K562 (cell line): ENCODE measurements around the gene KSR2. TPM values are rescaled to one million over a fixed set of nuclear protein-coding genes. Genes with fewer than 3 reads are reported as not detected.

Experiments
- ATAC-seq: fragments of 200-7000 bp; cut with Tn5 transposase; 3 replicates; pipeline ENCODE4 v1.9.1; 2020; ENCODE audit warnings: moderate library complexity
- BruUV-seq: library from RNA; stranded (reverse); fragments of 400-500 nt; replicated peaks from 2 replicates; lab custom pipeline; 2021; lab: Mats Ljungman, UMichigan
- CTCF ChIA-PET: fragments of 300-600 bp; formaldehyde crosslinking; extraction: SDS; loops from one replicate; lab custom pipeline; 2021; ENCODE audit warnings: low intra/inter-chr PET ratio; lab: Yijun Ruan, JAX
- POLR2A ChIA-PET: fragments of 300-600, 350-650 bp; sonication (Branson Sonifier 250); formaldehyde crosslinking; extraction: SDS; loops from one replicate; lab custom pipeline; 2021; ENCODE audit warnings: antibody characterized with exemption, inconsistent platforms; lab: Yijun Ruan, JAX
- DNase-seq, 4 experiments: peaks; one replicate each; pipeline versions ENCODE4 v3.0.0 to v3.0.0-alpha.2; 2011 to 2018; ENCODE audit warnings: low spot score in 3 of 4, mixed read lengths in 3 of 4; ENCODE audit errors: extremely low read depth in 1 of 4
- FAIRE-seq: peaks from 2 replicates; lab custom pipeline; 2011; peaks lifted over from hg19 to GRCh38; lab: Jason Lieb, UNC
- H2AFZ ChIP-seq: 2 replicates; pipeline ENCODE4 v1.6.0; 2011; ENCODE audit warnings: low read depth, low read length, control low read depth, inconsistent platforms
- H3K27ac ChIP-seq: fragments of 200-600 bp; 3 replicates; pipeline ENCODE4 v1.8.0; 2011; ENCODE audit warnings: low read depth, mild to moderate bottlenecking, control low read depth, inconsistent platforms, low read length, moderate library complexity, mixed read lengths; ENCODE audit errors: extremely low read depth
- H3K27me3 ChIP-seq, 2 experiments: fragments of 300-600 bp in 1 of 2; 2 replicates in 1 of 2; 3 replicates in 1 of 2; pipeline versions ENCODE4 v1.6.0 to v1.8.0; 2011; ENCODE audit warnings: inconsistent platforms in 2 of 2, low read length in 2 of 2, mild to moderate bottlenecking in 1 of 2, mixed read lengths in 1 of 2, moderate library complexity in 1 of 2; ENCODE audit not compliant: control insufficient read depth in 2 of 2, insufficient read depth in 2 of 2
- H3K36me3 ChIP-seq: fragments of 300-600 bp; 3 replicates; pipeline ENCODE4 v1.8.0; 2011; ENCODE audit warnings: mild to moderate bottlenecking, low read length, inconsistent platforms; ENCODE audit not compliant: control insufficient read depth, insufficient read depth
- H3K4me1 ChIP-seq, 2 experiments: fragments of 200-600 bp in 1 of 2; replicated peaks in 1 of 2; 2 replicates in 1 of 2; 3 replicates in 1 of 2; pipeline versions ENCODE4 v1.5.1 to v1.8.0; 2011; ENCODE audit warnings: inconsistent platforms in 2 of 2, low read length in 2 of 2, mild to moderate bottlenecking in 1 of 2, mixed read lengths in 1 of 2, moderate library complexity in 1 of 2; ENCODE audit not compliant: control insufficient read depth in 2 of 2, insufficient read depth in 2 of 2
- H3K4me2 ChIP-seq: 2 replicates; pipeline ENCODE4 v1.6.1; 2011; ENCODE audit warnings: low read length, control low read depth, inconsistent platforms, mixed read lengths; ENCODE audit not compliant: insufficient read depth
- H3K4me3 ChIP-seq: fragments of 200-600 bp; sonication (generic), shearing (Covaris generic); 2 replicates; pipeline ENCODE4 v1.5.1; 2016; ENCODE audit warnings: control low read depth, inconsistent platforms
- H3K79me2 ChIP-seq: fragments of 200-600 bp; 3 replicates; pipeline ENCODE4 v1.8.0; 2011; ENCODE audit warnings: low read length, inconsistent platforms; ENCODE audit not compliant: control insufficient read depth, insufficient read depth
- H3K9ac ChIP-seq, 2 experiments: 2 replicates each; pipeline versions ENCODE4 v1.6.0 to v1.6.1; 2011; ENCODE audit warnings: low read depth in 2 of 2, low read length in 2 of 2, control low read depth in 1 of 2, inconsistent platforms in 1 of 2, mild to moderate bottlenecking in 1 of 2, mixed read lengths in 1 of 2; ENCODE audit not compliant: insufficient read depth in 1 of 2
- H3K9me1 ChIP-seq: one replicate; pipeline ENCODE4 v1.6.0; 2011; ENCODE audit warnings: inconsistent platforms, mild to moderate bottlenecking, low read length, moderate library complexity; ENCODE audit not compliant: control insufficient read depth, insufficient read depth
- H3K9me3 ChIP-seq: replicated peaks from 2 replicates; pipeline ENCODE4 v1.5.1; 2011; ENCODE audit warnings: low read depth, low read length, inconsistent platforms; ENCODE audit not compliant: control insufficient read depth, insufficient read depth
- H4K20me1 ChIP-seq: replicated peaks from 2 replicates; pipeline ENCODE4 v1.6.1; 2011; ENCODE audit warnings: low read length, inconsistent platforms, mixed read lengths; ENCODE audit not compliant: control insufficient read depth, insufficient read depth
- CCAR2 ChIP-seq: fragments of 200-400 bp; formaldehyde crosslinking; IDR thresholded peaks from 2 replicates; pipeline ENCODE4 v1.6.1; 2017; ENCODE audit warnings: mild to moderate bottlenecking, low read depth, low read length
- FOXA3 ChIP-seq, 2 experiments: fragments of 450-650 bp in 1 of 2; sonication (generic) in 1 of 2; formaldehyde crosslinking; IDR thresholded peaks in 1 of 2; conservative IDR thresholded peaks in 1 of 2; 2 replicates each; pipeline versions ENCODE4 v1.4.0 to v1.8.0; 2020 to 2022; ENCODE audit warnings: mild to moderate bottlenecking in 2 of 2, missing genetic modification reagents in 1 of 2
- FUS ChIP-seq: fragments of 200-400 bp; formaldehyde crosslinking; optimal IDR thresholded peaks from 2 replicates; pipeline ENCODE3; 2017; ENCODE audit warnings: low read depth, low read length
- MEF2A ChIP-seq: IDR thresholded peaks from 2 replicates; pipeline ENCODE4 v1.6.1; 2011; ENCODE audit warnings: low read depth, mild to moderate bottlenecking, low read length, moderate library complexity; ENCODE audit not compliant: control insufficient read depth
- NONO ChIP-seq, 2 experiments: fragments of 200-400 bp in 1 of 2; fragments of 450-650 bp in 1 of 2; formaldehyde crosslinking in 1 of 2; IDR thresholded peaks; 2 replicates each; pipeline ENCODE4 v1.6.1; 2017; ENCODE audit warnings: low read depth in 2 of 2, mild to moderate bottlenecking in 2 of 2, moderate library complexity in 2 of 2, low read length in 1 of 2
- POLR2G ChIP-seq: fragments of 200-400 bp; formaldehyde crosslinking; IDR thresholded peaks from 2 replicates; pipeline ENCODE4 v1.6.1; 2017; ENCODE audit warnings: low read depth, mild to moderate bottlenecking, antibody characterized with exemption, low read length, moderate library complexity
- RAD21 ChIP-seq, 2 experiments: fragments of 250-450 bp in 1 of 2; fragments of 450-650 bp in 1 of 2; sonication (Bioruptor Pico) in 1 of 2; formaldehyde crosslinking in 1 of 2; IDR thresholded peaks in 1 of 2; conservative IDR thresholded peaks in 1 of 2; 2 replicates each; pipeline versions ENCODE4 v1.4.0 to v1.8.0; 2020 to 2022; ENCODE audit warnings: mild to moderate bottlenecking in 2 of 2, moderate library complexity in 1 of 2
- RBM17 ChIP-seq: fragments of 200-400 bp; formaldehyde crosslinking; IDR thresholded peaks from 2 replicates; pipeline ENCODE4 v1.6.1; 2017; ENCODE audit warnings: low read depth, mild to moderate bottlenecking, low read length, borderline replicate concordance
- SNRNP70 ChIP-seq: fragments of 200-400 bp; formaldehyde crosslinking; optimal IDR thresholded peaks from 2 replicates; pipeline ENCODE3; 2017; ENCODE audit warnings: low read depth, low read length
- TGIF2 ChIP-seq: sonication (generic); formaldehyde crosslinking; IDR thresholded peaks from 2 replicates; pipeline ENCODE4 v1.8.1; 2022; ENCODE audit warnings: mild to moderate bottlenecking, missing genetic modification reagents, moderate library complexity
- ZKSCAN1 ChIP-seq: fragments of 150-350 bp; IDR thresholded peaks from 2 replicates; pipeline ENCODE4 v1.6.1; 2016; ENCODE audit warnings: low read depth, low read length
- ZNF197 ChIP-seq: fragments of 200-800 bp; sonication (Bioruptor generic); IDR thresholded peaks from 2 replicates; pipeline ENCODE4 v1.6.1; 2016; ENCODE audit warnings: low read depth, missing genetic modification characterization, missing compliant biosample characterization
- ZNF707 ChIP-seq: fragments of 250-450 bp; sonication (Bioruptor Pico); conservative IDR thresholded peaks from 2 replicates; pipeline ENCODE4 v1.8.0; 2022; ENCODE audit warnings: inconsistent platforms, mild to moderate bottlenecking, moderate library complexity
- WGBS: fragments of 100-300 bp; shearing (Covaris generic); methylation state at CpG from one replicate; pipeline ENCODE4 v1.1.6; 2016; ENCODE audit warnings: low coverage, mixed read lengths; ENCODE audit not compliant: insufficient coverage; ENCODE audit errors: missing lambda C conversion rate; 5-methylcytosine and 5-hydroxymethylcytosine counted together
- in situ Hi-C: fragments of 300-500 bp; cut with MboI; formaldehyde crosslinking; loops from 4 replicates; pipeline ENCODE4 v1.15.0; 2018; ENCODE audit warnings: inconsistent platforms, mixed read lengths
- intact Hi-C: fragments of 100-400 bp; cut with micrococcal nuclease; formaldehyde crosslinking; loops from 2 replicates; pipeline ENCODE4 v1.14.2; 2022
- polyA plus RNA-seq, 8 experiments: library from polyadenylated mRNA; depleted of rRNA in 4 of 8; stranded (reverse) in 5 of 8; unstranded in 3 of 8; fragments of >200 nt; fragmentation: Nextera tagmentation in 2 of 8; fragmentation: Illumina TruSeq in 1 of 8; extraction: Ambion mirVana in 2 of 8; extraction: Trizol in 1 of 8; gene quantifications; 2 replicates each; pipeline versions ENCODE4 v1.2.1 to v1.2.3, GENCODE V29; 2011 to 2014; ENCODE audit warnings: inconsistent platforms in 1 of 8, missing spikeins in 1 of 8
- total RNA-seq, 7 experiments: library from RNA; depleted of rRNA in 6 of 7; stranded (reverse); fragments of >200 nt in 6 of 7; fragmentation: Illumina TruSeq in 2 of 7; extraction: Trizol in 2 of 7; gene quantifications; 2 replicates each; pipeline versions ENCODE4 v1.2.1 to v1.2.3, GENCODE V29; 2011 to 2021; ENCODE audit warnings: low replicate concordance in 1 of 7
- TF ChIP-seq, protein P1 (sequence below): sonication (generic); formaldehyde crosslinking; IDR thresholded peaks from 2 replicates; pipeline ENCODE4 v1.5.0; 2020; ENCODE audit warnings: missing genetic modification reagents
- TF ChIP-seq, protein P2 (sequence below): fragments of 450-650 bp; IDR thresholded peaks from 2 replicates; pipeline ENCODE4 v1.6.1; 2016; ENCODE audit warnings: mild to moderate bottlenecking

KSR2 gene
- total and polyA plus RNA-seq, 9 of the 15 experiments (the other 6 are each of a cell fraction or from before 2014, with no cell fraction given): not detected

DNA sequence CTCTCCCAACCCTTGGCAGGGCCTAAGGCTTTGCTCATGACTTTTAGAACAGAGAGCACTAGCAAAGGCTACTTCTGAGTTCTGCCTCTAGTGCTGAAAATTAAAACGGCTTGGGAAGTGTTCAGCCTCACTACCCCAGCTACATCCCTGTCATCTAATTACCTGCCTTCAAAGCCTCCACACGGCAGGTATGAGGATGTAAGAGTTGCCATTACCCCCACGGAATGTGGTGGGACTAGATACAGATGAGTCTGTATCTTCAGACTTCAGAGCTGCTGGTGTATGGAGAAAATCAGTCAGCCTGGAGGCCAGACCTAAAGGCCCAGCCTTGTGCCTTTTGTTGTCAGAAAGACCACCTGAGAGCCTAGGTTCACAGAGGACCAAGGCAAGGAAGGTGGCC is 392.7 kb downstream of the KSR2 start:
- WGBS: 3% methylated on average over 3 of the region's 3 CpGs
- no peaks in the 10 kb centered on the region for H4K20me1 ChIP-seq
- no TSS peak for BruUV-seq
- FAIRE-seq (no peak), ATAC-seq (no peak), DNase-seq (no peak)
- no peak overlapping the region for H3K4me2 ChIP-seq
- peaks cover 3 to 13% of the 10 kb centered on the region in 2 experiments; a peak in 4 of 5 replicates for H3K27me3 ChIP-seq
- no peak overlapping the region for H2AFZ ChIP-seq
- ChIA-PET CTCF (no interaction called here), POLR2A (interaction anchor here (0.5 kb wide), 1 partner anchor 1004 kb away, joined by 3 read pairs; no protein-coding TSS in a partner anchor)
- TF ChIP-seq FOXA3 (CRISPR knock-in tag; conservative IDR thresholded peaks at IDR 0.05 in 1 of 2, IDR thresholded peaks at IDR 0.05 in 1 of 2) (no peak), POLR2G (no peak), CCAR2 (no peak), ZKSCAN1 (no peak), RAD21 (CRISPR knock-in tag; conservative IDR thresholded peaks at IDR 0.05 in 1 of 2, IDR thresholded peaks at IDR 0.05 in 1 of 2) (no peak), FUS (no peak), MEF2A (no peak), SNRNP70 (no peak), ZNF707 (CRISPR knock-in tag) (no peak), NONO (IDR thresholded peaks at IDR 0.05; ENCODE audit: low read depth in 2 of 2, low read length in 1 of 2) (no peak), RBM17 (no peak), TGIF2 (CRISPR knock-in tag) (no peak), ZNF197 (CRISPR knock-in tag) (no peak)
- TF ChIP-seq, protein P1, sequence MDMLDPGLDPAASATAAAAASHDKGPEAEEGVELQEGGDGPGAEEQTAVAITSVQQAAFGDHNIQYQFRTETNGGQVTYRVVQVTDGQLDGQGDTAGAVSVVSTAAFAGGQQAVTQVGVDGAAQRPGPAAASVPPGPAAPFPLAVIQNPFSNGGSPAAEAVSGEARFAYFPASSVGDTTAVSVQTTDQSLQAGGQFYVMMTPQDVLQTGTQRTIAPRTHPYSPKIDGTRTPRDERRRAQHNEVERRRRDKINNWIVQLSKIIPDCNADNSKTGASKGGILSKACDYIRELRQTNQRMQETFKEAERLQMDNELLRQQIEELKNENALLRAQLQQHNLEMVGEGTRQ (CRISPR knock-in tag): no peak
- TF ChIP-seq, protein P2, sequence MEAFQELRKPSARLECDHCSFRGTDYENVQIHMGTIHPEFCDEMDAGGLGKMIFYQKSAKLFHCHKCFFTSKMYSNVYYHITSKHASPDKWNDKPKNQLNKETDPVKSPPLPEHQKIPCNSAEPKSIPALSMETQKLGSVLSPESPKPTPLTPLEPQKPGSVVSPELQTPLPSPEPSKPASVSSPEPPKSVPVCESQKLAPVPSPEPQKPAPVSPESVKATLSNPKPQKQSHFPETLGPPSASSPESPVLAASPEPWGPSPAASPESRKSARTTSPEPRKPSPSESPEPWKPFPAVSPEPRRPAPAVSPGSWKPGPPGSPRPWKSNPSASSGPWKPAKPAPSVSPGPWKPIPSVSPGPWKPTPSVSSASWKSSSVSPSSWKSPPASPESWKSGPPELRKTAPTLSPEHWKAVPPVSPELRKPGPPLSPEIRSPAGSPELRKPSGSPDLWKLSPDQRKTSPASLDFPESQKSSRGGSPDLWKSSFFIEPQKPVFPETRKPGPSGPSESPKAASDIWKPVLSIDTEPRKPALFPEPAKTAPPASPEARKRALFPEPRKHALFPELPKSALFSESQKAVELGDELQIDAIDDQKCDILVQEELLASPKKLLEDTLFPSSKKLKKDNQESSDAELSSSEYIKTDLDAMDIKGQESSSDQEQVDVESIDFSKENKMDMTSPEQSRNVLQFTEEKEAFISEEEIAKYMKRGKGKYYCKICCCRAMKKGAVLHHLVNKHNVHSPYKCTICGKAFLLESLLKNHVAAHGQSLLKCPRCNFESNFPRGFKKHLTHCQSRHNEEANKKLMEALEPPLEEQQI: no peak
- H3K4me3 ChIP-seq: no peak overlapping the region
- H3K36me3 ChIP-seq: no peaks in the 10 kb centered on the region
- no peak overlapping the region for H3K9ac ChIP-seq
- H3K27ac ChIP-seq: no peak overlapping the region
- H3K9me1 ChIP-seq: no peaks in the 10 kb centered on the region
- H3K4me1 ChIP-seq: peaks cover 0 to 5% of the 10 kb centered on the region in 2 experiments; a peak in 1 of 5 replicates
- intact Hi-C loops: no loop called here
- no peaks in the 10 kb centered on the region for H3K79me2 ChIP-seq
- in situ Hi-C loops: no loop called here
- H3K9me3 ChIP-seq: no peaks in the 10 kb centered on the region
